ENCODE measurements around the gene CPNE6. TPM values are rescaled to one million over a fixed set of nuclear protein-coding genes. Genes with fewer than 3 reads are reported as not detected.

CPNE6 gene
- total RNA-seq, 1 donor from 2014 or later, result not detected

DNA sequence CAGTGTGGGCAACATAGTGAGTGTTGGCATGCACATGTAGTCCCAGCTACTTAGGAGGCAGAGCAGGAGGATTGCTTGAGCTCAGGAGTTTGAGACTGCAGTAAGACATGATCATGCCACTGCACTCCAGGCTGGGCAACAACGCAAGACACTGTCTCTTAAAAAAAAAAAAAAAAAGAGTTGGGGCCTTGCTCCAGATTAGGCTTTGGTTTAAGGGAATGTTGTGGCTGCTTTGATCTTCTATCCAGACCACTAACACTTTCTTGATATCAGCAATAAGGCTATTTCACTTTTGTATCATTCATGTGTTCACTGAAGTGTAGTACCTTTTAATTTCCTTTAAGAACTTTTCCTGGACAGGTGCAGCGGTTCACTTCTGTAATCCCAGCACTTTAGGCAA, 56.3 kb downstream of the CPNE6 start:
- Histone ChIP-seq H3K4me3 (no peak overlapping the region), H3K9me3 (ENCODE audit: low read depth) (no peaks in the 10 kb centered on the region), H3K4me2 (no peak overlapping the region), H3K9ac (no peak overlapping the region), H4K20me1 (ENCODE audit: low read depth) (no peaks in the 10 kb centered on the region), H3K27ac (no peak overlapping the region), H3K27me3 (no peaks in the 10 kb centered on the region), H3K79me2 (ENCODE audit: low read depth) (no peaks in the 10 kb centered on the region), H3F3A (ENCODE audit: low read depth) (no peaks in the 10 kb centered on the region), H3K4me1 (no peaks in the 10 kb centered on the region), H3K36me3 (no peaks in the 10 kb centered on the region), H2AFZ (replicated peaks) (no peak overlapping the region)
- H3K4me1 Mint-ChIP-seq, result no peaks in the 10 kb centered on the region
- H3K36me3 Mint-ChIP-seq, result no peaks in the 10 kb centered on the region
- no peak for TF ChIP-seq EZH2phosphoT487 (IDR thresholded peaks at IDR 0.05)
- TF ChIP-seq EZH2 (IDR thresholded peaks at IDR 0.05), result no peak
- no peak for TF ChIP-seq CTCF (IDR thresholded peaks at IDR 0.05)
- DNase-seq (ENCODE audit: low spot score), result no peak
- H3K4me3 Mint-ChIP-seq, result no peak overlapping the region
- H3K27me3 Mint-ChIP-seq (ENCODE audit: insufficient read depth, low read depth), result peaks cover 4% of the 10 kb centered on the region
- H3K9me3 Mint-ChIP-seq, result no peaks in the 10 kb centered on the region
- H3K27ac Mint-ChIP-seq, result no peak overlapping the region

Other genes with a start within 250 kb of the CPNE6 start
- 18.6 and 20.4 TPM in 2 replicates for gene DHRS4, start 117.8 kb upstream of the CPNE6 start, total RNA-seq (ENCODE audit: low replicate concordance)
- 3.6 and 7.4 TPM in 2 replicates for gene DHRS4L2, start 82.6 kb upstream of the CPNE6 start, total RNA-seq (ENCODE audit: low replicate concordance)
- gene CARMIL3, start 19.6 kb upstream of the CPNE6 start, total RNA-seq (ENCODE audit: low replicate concordance), result 0.77 and 1.4 TPM in 2 replicates
- 11.1 and 26.6 TPM in 2 replicates for gene PCK2, start 22.7 kb downstream of the CPNE6 start, total RNA-seq (ENCODE audit: low replicate concordance)
- 66.5 and 83.8 TPM in 2 replicates for gene DCAF11, start 43.2 kb downstream of the CPNE6 start, total RNA-seq (ENCODE audit: low replicate concordance)
- gene NRL, start 43.4 kb downstream of the CPNE6 start, total RNA-seq (ENCODE audit: low replicate concordance), result 0.54 and 1.9 TPM in 2 replicates
- 0.77 and 1.2 TPM in 2 replicates for gene FITM1, start 59.1 kb downstream of the CPNE6 start, total RNA-seq (ENCODE audit: low replicate concordance)
- gene PSME1, start 64.6 kb downstream of the CPNE6 start, total RNA-seq (ENCODE audit: low replicate concordance), result 32.7 and 37.5 TPM in 2 replicates
- gene EMC9, start 70.0 kb downstream of the CPNE6 start, total RNA-seq (ENCODE audit: low replicate concordance), result 14.0 and 23.8 TPM in 2 replicates
- 43.5 and 53.5 TPM in 2 replicates for gene PSME2, start 75.0 kb downstream of the CPNE6 start, total RNA-seq (ENCODE audit: low replicate concordance)
- gene RNF31, start 75.9 kb downstream of the CPNE6 start, total RNA-seq (ENCODE audit: low replicate concordance), result 28.8 and 38.3 TPM in 2 replicates
- gene IRF9, start 89.7 kb downstream of the CPNE6 start, total RNA-seq (ENCODE audit: low replicate concordance), result 6.9 and 9.7 TPM in 2 replicates
- 34.6 and 59.8 TPM in 2 replicates for gene REC8, start 100.5 kb downstream of the CPNE6 start, total RNA-seq (ENCODE audit: low replicate concordance)
- gene IPO4, start 117.3 kb downstream of the CPNE6 start, total RNA-seq (ENCODE audit: low replicate concordance), result 15.9 and 35.5 TPM in 2 replicates
- gene TM9SF1, start 123.9 kb downstream of the CPNE6 start, total RNA-seq (ENCODE audit: low replicate concordance), result 30.5 and 37.6 TPM in 2 replicates
- gene TSSK4, start 134.1 kb downstream of the CPNE6 start, total RNA-seq (ENCODE audit: low replicate concordance), result not detected in 2 replicates
- 35.3 and 37.1 TPM in 2 replicates for gene CHMP4A, start 141.9 kb downstream of the CPNE6 start, total RNA-seq (ENCODE audit: low replicate concordance)
- gene MDP1, start 144.5 kb downstream of the CPNE6 start, total RNA-seq (ENCODE audit: low replicate concordance), result 18.3 and 20.1 TPM in 2 replicates
- gene NEDD8, start 160.8 kb downstream of the CPNE6 start, total RNA-seq (ENCODE audit: low replicate concordance), result 170 and 220 TPM in 2 replicates
- 98.4 and 101 TPM in 2 replicates for gene GMPR2, start 161.4 kb downstream of the CPNE6 start, total RNA-seq (ENCODE audit: low replicate concordance)
- gene TINF2, start 171.1 kb downstream of the CPNE6 start, total RNA-seq (ENCODE audit: low replicate concordance), result 32.6 and 42.5 TPM in 2 replicates
- gene TGM1, start 191.6 kb downstream of the CPNE6 start, total RNA-seq (ENCODE audit: low replicate concordance), result 2.6 and 4.9 TPM in 2 replicates
- 7.1 and 22.9 TPM in 2 replicates for gene RABGGTA, start 200.0 kb downstream of the CPNE6 start, total RNA-seq (ENCODE audit: low replicate concordance)
- gene DHRS1, start 228.2 kb downstream of the CPNE6 start, total RNA-seq (ENCODE audit: low replicate concordance), result 19.7 and 27.4 TPM in 2 replicates
- 14.8 and 24.7 TPM in 2 replicates for gene NOP9, start 228.3 kb downstream of the CPNE6 start, total RNA-seq (ENCODE audit: low replicate concordance)
- 0.12 TPM in 1 of 2 replicates, not detected in the other for gene CIDEB, start 236.4 kb downstream of the CPNE6 start, total RNA-seq (ENCODE audit: low replicate concordance)
- 1.8 and 9.0 TPM in 2 replicates for gene LTB4R2, start 238.6 kb downstream of the CPNE6 start, total RNA-seq (ENCODE audit: low replicate concordance)
- gene LTB4R, start 239.9 kb downstream of the CPNE6 start, total RNA-seq (ENCODE audit: low replicate concordance), result 1.9 and 4.6 TPM in 2 replicates